ENCODE measurements around the gene AP3B1. TPM values are rescaled to one million over a fixed set of nuclear protein-coding genes. Genes with fewer than 3 reads are reported as not detected.

Gene AP3B1
- polyA plus RNA-seq, 4 donors, result 62.3 to 79.2 (median 73.6) TPM

- DNase-seq (ENCODE audit: low read depth in 4 of 4, low spot score in 2 of 4), result no peak
Measured at GRCh38 chr5:77986261-77986660, 308.2 kb downstream of the AP3B1 start.

GRCh38 chr5:77985247-77985646, 309.3 kb downstream of the AP3B1 start:
- no peak for DNase-seq (ENCODE audit: low read depth in 4 of 4, low spot score in 2 of 4)

GRCh38 chr5:77984587-77984986, 309.9 kb downstream of the AP3B1 start:
- no peak for DNase-seq (ENCODE audit: low read depth in 4 of 4, low spot score in 2 of 4)

- no peak for DNase-seq (ENCODE audit: low read depth in 4 of 4, low spot score in 2 of 4)
Measured at GRCh38 chr5:77983482-77984199, 310.9 kb downstream of the AP3B1 start.

- DNase-seq (ENCODE audit: low read depth in 4 of 4, low spot score in 2 of 4), result no peak
Measured at GRCh38 chr5:77981820-77982219, 312.7 kb downstream of the AP3B1 start.

GRCh38 chr5:77974576-77974975, 319.9 kb downstream of the AP3B1 start:
- DNase-seq (ENCODE audit: low read depth in 4 of 4, low spot score in 2 of 4), result no peak

- DNase-seq (ENCODE audit: low read depth in 4 of 4, low spot score in 2 of 4), result no peak
Measured at GRCh38 chr5:77973253-77973609, 321.3 kb downstream of the AP3B1 start.

GRCh38 chr5:77972469-77973252, 321.8 kb downstream of the AP3B1 start:
- DNase-seq (ENCODE audit: low read depth in 4 of 4, low spot score in 2 of 4), result no peak

- no peak for DNase-seq (ENCODE audit: low read depth in 4 of 4, low spot score in 2 of 4)
Measured at GRCh38 chr5:77971776-77972468, 322.6 kb downstream of the AP3B1 start.

GRCh38 chr5:77970891-77971290, 323.6 kb downstream of the AP3B1 start:
- DNase-seq (ENCODE audit: low read depth in 4 of 4, low spot score in 2 of 4), result no peak

GRCh38 chr5:77963795-77964194, 330.7 kb downstream of the AP3B1 start:
- no peak for DNase-seq (ENCODE audit: low read depth in 4 of 4, low spot score in 2 of 4)

GRCh38 chr5:77960863-77961396, 333.6 kb downstream of the AP3B1 start:
- no peak for DNase-seq (ENCODE audit: low read depth in 4 of 4, low spot score in 2 of 4)

GRCh38 chr5:77960305-77960704, 334.2 kb downstream of the AP3B1 start:
- no peak for DNase-seq (ENCODE audit: low read depth in 4 of 4, low spot score in 2 of 4)

GRCh38 chr5:77958642-77959330, 335.7 kb downstream of the AP3B1 start:
- DNase-seq (ENCODE audit: low read depth in 4 of 4, low spot score in 2 of 4), result no peak

- DNase-seq (ENCODE audit: low read depth in 4 of 4, low spot score in 2 of 4), result no peak
Measured at GRCh38 chr5:77957931-77958521, 336.5 kb downstream of the AP3B1 start.

GRCh38 chr5:77957516-77957915, 337.0 kb downstream of the AP3B1 start:
- no peak for DNase-seq (ENCODE audit: low read depth in 4 of 4, low spot score in 2 of 4)

GRCh38 chr5:77957081-77957480, 337.4 kb downstream of the AP3B1 start:
- DNase-seq (ENCODE audit: low read depth in 4 of 4, low spot score in 2 of 4), result no peak

- DNase-seq (ENCODE audit: low read depth in 4 of 4, low spot score in 2 of 4), result no peak
Measured at GRCh38 chr5:77955577-77955976, 338.9 kb downstream of the AP3B1 start.

- no peak for DNase-seq (ENCODE audit: low read depth in 4 of 4, low spot score in 2 of 4)
Measured at GRCh38 chr5:77953374-77953773, 341.1 kb downstream of the AP3B1 start.

GRCh38 chr5:77952636-77953212, 341.8 kb downstream of the AP3B1 start:
- no peak for DNase-seq (ENCODE audit: low read depth in 4 of 4, low spot score in 2 of 4)
